ENCODE measurements around the gene PHYHD1. TPM values are rescaled to one million over a fixed set of nuclear protein-coding genes. Genes with fewer than 3 reads are reported as not detected.
A peak's percentile ranks its signal among the peaks of the same experiment; 100 is the strongest.

The PHYHD1 gene
- total RNA-seq, 1 experiment from 2014 or later: not detected

GRCh38 chr9:128969491-128969890 is 48.7 kb downstream of the PHYHD1 start:
- in situ Hi-C loops (cut with HindIII; ENCODE audit: low pct_unique_long_range_greater_than_20kb, low sequenced_read_pairs): no loop called here
- no peaks in the 10 kb centered on the region for H3K9me3 ChIP-seq (ENCODE audit: control insufficient read depth, insufficient read depth, low read depth, low read length)
- TF ChIP-seq TCF7L2 (IDR thresholded peaks at IDR 0.05; ENCODE audit: low read depth, low read length) (no peak), SIN3A (IDR thresholded peaks at IDR 0.05; ENCODE audit: borderline replicate concordance, insufficient read depth, low read depth, low read length) (no peak), CTCF (IDR thresholded peaks at IDR 0.05) (no peak), REST (IDR thresholded peaks at IDR 0.05; ENCODE audit: insufficient read depth in 1 of 2, low read depth in 2 of 2, low read length in 1 of 2) (no peak), POLR2AphosphoS5 (IDR thresholded peaks at IDR 0.05; ENCODE audit: low read depth, low read length) (no peak)
- CTCF ChIA-PET: no interaction called here
- POLR2A ChIA-PET: no interaction called here
- H3K4me1 ChIP-seq (ENCODE audit: control insufficient read depth, insufficient read depth, low read length): no peaks in the 10 kb centered on the region
- intact Hi-C loops (cut with micrococcal nuclease; ENCODE audit: unreplicated experiment): no loop called here
- H3K36me3 ChIP-seq (ENCODE audit: control insufficient read depth, insufficient read depth, low read length): peaks cover 5% of the 10 kb centered on the region; the same call in 1 of the 2 replicates
- DNase-seq (ENCODE audit: low read depth, low spot score) (no peak), ATAC-seq (no peak)
- BruUV-seq (replicated peaks): no TSS peak
- no peak overlapping the region for H3K27ac ChIP-seq (ENCODE audit: low read length)
- no peaks in the 10 kb centered on the region for H3K27me3 ChIP-seq (ENCODE audit: control insufficient read depth, insufficient read depth, low read length)
- H3K4me3 ChIP-seq (ENCODE audit: low read depth in 2 of 2, low read length in 2 of 2): no peak overlapping the region

DNA sequence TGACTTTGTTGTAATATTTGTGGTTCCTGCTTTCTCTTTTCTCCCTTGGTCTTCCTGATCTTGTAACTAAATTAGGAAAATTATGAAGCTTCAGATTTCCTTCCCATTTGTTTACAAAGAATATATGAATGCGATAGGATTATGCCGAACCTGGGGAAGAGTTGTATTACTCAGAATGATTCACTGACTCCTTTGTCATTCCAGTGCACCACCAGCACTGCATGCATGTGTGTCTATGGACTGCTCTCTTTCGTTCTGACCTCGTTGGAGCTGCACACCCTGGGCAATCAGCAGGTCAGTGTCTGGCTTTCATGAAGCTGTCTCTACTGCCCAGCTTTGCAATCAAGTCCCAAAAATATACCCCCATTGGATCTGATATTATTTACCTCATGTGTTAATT is 52.2 kb downstream of the PHYHD1 start:
- no peak for TF ChIP-seq POLR2AphosphoS5 (IDR thresholded peaks at IDR 0.05; ENCODE audit: low read depth, low read length)
- no peak for TF ChIP-seq REST (IDR thresholded peaks at IDR 0.05; ENCODE audit: insufficient read depth in 1 of 2, low read depth in 2 of 2, low read length in 1 of 2)
- TF ChIP-seq TCF7L2 (IDR thresholded peaks at IDR 0.05; ENCODE audit: low read depth, low read length): no peak
- no peak for TF ChIP-seq SIN3A (IDR thresholded peaks at IDR 0.05; ENCODE audit: borderline replicate concordance, insufficient read depth, low read depth, low read length)
- TF ChIP-seq CTCF (IDR thresholded peaks at IDR 0.05): no peak
- in situ Hi-C loops (cut with HindIII; ENCODE audit: low pct_unique_long_range_greater_than_20kb, low sequenced_read_pairs): no loop called here
- ATAC-seq: no peak; the same call in 1 of the 2 replicates
- CTCF ChIA-PET: no interaction called here
- BruUV-seq (replicated peaks): no TSS peak
- DNase-seq (ENCODE audit: low read depth, low spot score): peak; percentile 2
- H3K4me3 ChIP-seq (ENCODE audit: low read depth in 2 of 2, low read length in 2 of 2): no peak overlapping the region
- intact Hi-C loops (cut with micrococcal nuclease; ENCODE audit: unreplicated experiment): no loop called here
- no peaks in the 10 kb centered on the region for H3K4me1 ChIP-seq (ENCODE audit: control insufficient read depth, insufficient read depth, low read length)
- no peaks in the 10 kb centered on the region for H3K27me3 ChIP-seq (ENCODE audit: control insufficient read depth, insufficient read depth, low read length)
- H3K9me3 ChIP-seq (ENCODE audit: control insufficient read depth, insufficient read depth, low read depth, low read length): no peaks in the 10 kb centered on the region
- POLR2A ChIA-PET: no interaction called here
- H3K27ac ChIP-seq (ENCODE audit: low read length): no peak overlapping the region
- peaks cover 3% of the 10 kb centered on the region; the same call in 1 of the 2 replicates for H3K36me3 ChIP-seq (ENCODE audit: control insufficient read depth, insufficient read depth, low read length)
